Measurements from ENCODE around the gene MYOZ1.
"Not testable (repeated sequence)": the region's sequence is repeated elsewhere in the genome, so short reads cannot be mapped to it uniquely, and the experiment has no call there.

Gene MYOZ1

DNA sequence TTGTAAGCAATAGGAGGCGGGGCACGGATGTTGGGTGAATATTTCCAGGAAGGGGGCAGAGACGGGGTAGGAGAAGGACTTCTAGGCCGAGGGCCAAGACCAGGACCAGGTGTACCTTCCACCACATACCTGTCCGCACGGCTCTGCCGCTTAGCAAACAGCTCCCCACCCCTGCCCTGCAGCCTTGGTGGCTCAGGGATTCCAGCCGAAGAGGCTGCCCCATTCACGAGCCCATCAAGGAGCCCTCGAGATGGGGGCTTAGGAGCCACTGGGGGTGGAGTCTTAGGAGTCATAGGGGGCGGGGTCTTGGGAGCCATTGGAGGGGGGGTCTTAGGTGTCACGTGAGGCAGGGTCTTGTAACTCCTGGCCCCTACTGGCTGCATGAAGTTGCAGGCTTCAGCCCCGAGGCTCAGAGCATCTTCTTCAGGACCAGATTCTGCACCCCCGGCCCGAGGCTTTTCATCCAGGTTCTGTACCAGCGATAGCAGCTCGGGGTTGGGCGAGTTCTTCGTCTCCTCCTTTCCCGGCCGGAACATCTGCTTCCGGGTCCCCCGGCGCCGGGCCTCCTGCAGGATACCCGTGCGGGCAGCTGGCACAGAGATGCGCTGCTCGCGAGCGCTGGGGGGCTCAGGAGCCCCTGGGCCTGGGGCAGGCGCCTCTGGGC lies 6.1 kb upstream of the MYOZ1 start:
- DNase-seq = peak; percentile 73

DNA sequence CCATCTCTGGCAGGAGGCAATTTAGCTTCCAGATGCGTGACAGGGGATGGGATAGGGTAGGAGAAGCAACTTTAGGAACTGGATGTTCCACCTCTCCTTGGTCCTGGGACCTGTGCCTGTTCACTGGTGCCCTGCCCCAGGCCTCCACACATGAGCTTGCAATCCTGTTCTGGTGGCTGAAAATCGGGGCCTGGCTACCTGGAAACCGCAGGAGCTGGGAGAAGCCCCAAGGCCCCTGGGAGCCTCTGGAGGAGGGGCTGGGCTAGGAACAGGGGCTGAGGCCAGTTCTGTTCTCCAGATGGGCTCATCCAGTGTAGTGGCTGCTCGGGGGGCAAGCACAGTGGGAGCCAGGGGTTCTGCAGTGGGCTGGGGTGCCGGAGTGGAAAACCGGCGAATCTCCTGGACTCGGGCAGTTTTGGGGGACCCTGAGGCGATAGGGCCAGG lies 5.3 kb upstream of the MYOZ1 start:
- no peak for DNase-seq

DNA sequence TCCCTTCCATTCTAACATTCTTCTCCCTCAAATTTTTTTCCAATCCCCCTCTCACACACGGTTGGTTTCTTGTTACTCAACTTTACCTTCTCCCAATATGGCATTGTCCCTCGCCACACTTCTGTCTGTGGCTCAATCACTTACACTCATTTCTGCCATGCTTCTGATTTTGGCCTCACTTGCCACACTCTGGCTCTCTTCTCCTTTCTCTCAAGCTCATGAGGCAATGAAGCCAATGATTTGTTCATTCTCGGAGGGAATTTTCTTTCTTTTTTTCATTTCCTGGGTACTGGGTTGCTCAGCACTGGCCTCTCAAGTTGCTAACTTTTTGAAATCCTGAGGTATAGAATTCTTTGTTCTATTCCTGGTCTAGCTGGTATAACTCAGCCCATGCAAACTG lies 4.0 kb upstream of the MYOZ1 start:
- DNase-seq = no peak

DNA sequence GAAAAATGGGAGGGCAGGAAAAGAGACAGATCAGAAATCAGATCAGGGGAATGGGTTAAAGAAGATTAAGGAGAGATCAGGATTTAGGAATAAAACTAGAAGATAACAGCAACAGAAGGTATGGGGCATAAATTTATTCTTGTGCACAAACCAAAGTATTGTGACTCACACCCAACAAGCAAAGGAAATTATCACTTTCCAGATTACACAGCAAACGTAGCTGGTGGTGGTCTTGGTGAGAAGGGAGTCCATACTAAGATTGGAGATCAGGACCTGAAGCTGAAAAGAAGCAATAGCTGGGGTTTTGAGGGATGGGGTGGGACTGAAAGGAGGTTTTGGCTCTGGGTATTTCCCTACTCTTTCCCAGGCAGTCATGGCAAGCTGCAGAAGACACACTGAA lies 3.5 kb upstream of the MYOZ1 start:
- DNase-seq = no peak

DNA sequence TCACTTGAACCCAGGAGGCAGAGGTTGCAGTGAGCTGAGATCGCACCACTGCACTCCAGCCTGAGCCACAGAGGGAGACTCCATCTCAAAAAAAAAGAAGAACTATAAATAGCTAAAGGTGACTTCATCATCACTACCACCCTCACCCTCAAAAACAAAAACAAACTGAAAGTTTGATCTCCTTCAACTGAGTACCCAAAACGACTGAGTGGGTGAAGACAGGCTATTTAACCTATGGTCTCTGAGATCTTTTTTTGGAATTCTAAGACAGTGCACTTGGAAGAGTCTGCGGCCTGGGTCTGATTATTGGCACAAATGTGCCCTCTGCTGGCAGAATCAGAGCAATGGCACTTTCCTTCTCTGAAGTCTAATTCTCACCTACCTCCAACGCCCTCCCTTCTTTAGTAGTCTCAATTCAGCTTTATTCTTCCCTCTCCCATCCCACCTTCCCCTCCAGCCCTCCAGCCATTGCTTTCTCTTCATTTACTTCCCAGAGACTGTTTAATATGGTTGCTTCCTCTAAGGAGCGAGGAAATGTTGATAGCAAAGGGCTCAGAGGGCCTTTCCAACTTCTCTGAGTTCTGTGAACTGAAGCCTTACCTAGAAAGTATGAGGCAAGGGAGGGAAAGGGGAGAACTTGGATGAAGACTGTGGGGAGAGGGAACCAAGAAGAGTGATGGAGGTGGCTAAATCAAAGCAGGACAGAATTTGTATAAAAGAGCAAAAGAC lies 2.9 kb upstream of the MYOZ1 start:
- DNase-seq = peak; percentile 62

DNA sequence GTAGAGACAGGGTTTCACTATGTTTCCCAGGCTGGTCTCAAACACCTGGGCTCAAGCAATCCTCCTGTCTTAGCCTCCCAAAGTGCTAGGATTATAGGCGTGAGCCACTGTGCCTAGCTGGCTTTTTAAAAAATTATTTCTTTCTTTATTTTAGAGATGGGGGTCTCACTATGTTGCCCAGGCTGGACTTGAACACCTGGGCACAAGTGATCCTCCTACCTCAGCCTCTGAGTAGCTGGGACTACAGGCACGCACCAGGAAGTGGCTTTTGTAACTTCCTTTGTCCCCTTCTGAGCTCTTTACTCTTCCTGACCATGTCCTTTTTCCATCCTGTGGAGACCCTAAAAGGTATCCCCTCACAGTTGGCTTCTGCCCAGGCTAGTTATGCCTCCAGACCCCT lies 2.1 kb upstream of the MYOZ1 start:
- no peak for DNase-seq

DNA sequence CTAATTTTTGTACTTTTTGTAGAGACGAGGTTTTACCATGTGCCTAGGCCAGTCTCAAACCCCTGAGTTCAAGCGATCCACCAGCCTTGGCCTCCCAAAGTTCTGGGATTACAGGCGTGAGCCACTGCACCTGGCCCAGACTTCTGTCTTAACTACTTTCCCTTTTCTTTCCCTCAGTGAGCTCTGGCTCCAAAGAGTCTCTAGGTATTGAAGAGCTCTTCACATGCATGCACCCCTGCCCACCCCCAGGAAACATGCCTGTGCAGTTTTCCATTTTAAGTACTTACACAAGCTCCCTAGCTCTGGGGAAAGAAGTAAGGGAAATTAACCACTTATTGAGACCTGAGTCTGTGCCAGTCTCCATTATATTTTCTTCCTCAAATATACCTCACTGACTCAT lies 2.0 kb downstream of the MYOZ1 start:
- DNase-seq = no peak

DNA sequence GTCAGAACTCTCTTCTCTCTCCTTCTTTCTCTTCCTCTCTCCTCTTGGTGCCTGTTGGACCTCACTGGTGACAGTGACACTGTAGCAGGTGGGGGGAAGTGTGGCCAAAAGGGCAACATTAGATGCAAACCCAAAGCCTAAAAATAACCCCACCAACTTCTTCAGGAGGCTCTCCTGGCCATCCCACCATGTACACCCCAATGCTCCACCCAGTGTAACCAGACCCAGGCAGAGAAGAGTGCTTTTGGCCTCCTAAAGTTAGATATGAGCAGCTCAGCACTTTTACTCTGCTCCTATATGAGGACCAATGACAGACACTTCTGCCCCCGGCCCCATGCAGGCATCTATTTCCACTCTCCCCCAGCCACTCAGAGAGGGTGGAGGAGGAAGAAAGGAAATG lies 5.5 kb downstream of the MYOZ1 start:
- no peak for DNase-seq

DNA sequence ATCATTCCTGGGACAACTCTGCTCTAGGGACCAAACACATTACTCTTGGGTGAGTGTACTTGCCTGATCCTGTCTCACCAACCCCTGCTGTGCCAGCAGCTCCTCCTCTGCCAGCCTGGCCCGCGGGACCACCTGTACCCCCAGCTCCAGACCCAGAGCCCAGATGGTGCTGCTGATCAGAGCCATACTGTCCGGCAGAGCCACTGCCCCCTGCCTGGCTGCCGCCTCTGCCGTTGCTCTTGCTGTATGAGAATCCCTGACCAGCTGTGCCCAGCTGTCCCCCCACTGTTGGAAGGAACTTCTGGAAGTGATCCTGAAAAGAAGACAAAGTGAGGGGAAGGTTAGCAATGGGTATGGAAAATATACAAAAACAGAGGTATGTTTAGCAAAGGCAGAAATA lies 6.9 kb downstream of the MYOZ1 start:
- no peak for DNase-seq

DNA sequence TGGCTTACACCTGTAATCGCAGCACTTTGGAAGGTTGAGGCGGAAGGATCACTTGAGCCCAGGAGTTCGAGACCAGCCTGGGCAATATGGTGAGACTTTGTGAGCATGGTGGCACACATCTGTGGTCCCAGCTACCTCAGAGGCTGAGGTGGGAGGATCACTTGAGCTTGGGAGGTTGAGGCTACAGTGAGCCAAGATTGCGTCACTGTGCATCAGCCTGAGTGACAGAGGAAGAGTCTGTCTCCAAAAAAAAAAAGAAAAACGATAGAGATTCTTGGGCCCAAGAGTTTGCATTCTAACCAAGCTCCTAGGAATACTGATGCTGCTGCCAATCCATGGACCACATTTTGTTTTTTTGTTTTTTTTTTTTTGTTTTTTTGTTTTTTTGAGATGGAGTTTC lies 12.1 kb downstream of the MYOZ1 start:
- no peak for DNase-seq

DNA sequence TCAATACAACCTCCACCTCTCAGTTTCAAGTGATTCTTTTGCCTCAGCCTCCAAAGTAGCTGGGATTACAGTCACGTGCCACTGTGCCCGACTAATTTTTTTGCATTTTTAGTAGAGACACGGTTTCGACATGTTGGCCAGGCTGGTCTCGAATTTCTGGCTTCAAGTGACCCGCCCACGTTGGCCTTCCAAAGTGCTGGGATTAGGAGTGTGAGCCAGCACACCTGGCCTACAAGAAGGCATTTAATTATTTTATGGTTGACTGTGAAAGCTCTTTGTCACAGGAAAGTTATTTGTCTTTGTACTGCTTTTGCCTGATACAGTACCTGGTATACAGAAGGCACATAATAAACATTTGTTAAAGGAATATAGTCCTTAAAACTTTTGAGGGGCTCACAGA lies 12.9 kb downstream of the MYOZ1 start:
- DNase-seq = no peak

DNA sequence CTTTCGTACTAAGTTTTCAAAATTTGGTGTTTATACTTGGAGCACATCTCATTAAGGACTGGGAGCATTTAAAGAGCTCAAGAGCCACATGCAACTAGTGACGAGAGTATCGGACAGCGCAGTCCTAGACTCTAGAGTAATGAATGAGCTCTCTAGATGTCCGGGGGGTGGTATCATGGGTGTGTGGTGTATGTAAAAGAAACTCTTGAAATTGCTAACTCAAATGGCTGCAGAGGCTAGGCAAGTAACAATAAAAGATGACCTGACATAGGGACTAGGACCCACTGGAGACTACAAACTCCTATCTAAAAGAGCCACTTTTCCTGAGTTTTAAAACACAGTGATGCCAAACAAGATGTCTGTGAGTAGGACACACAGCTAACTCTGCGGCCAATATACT lies 14.0 kb downstream of the MYOZ1 start:
- no peak for DNase-seq

DNA sequence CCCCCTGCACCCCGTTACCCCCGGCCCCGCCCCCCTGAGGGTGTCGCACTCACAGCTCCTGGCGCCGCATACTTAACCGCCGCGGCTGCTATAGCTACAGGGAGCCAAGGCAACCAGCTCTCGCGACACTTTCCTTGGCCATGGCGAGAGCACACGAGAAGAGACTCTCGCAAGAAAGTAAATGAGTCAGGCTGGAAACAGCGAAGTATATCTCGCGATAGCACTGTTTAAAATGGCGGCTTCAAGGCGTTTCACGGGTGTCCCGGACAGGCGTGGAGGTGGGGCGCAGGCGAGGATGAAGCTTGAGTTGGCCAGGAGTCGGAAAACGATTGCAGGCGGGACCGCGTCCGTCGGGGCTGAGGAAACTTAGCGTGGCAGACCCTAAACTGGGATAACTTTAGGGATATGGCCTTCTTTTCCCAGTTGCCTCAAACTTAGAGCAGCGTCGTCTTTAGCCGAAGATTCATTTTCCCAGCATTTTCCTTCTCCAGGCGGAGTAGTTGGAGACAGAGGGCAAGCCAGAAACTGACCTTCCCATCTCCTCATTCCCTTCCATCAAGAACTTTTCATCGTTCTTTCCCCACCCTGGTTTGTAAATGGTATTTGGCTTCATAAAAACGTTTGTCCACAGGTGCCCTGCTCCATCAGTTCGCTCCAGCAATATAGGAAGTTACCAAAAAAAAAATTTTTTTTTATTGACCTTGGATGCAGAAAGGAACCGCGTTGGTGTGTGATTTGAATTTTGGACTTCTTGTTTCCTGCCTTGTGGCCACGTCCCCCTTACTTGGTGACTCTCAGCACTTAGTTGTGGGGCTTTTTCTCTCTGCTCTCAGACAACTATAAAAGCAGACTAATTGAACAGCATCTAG lies 15.2 kb downstream of the MYOZ1 start:
- DNase-seq = peak; percentile 91

DNA sequence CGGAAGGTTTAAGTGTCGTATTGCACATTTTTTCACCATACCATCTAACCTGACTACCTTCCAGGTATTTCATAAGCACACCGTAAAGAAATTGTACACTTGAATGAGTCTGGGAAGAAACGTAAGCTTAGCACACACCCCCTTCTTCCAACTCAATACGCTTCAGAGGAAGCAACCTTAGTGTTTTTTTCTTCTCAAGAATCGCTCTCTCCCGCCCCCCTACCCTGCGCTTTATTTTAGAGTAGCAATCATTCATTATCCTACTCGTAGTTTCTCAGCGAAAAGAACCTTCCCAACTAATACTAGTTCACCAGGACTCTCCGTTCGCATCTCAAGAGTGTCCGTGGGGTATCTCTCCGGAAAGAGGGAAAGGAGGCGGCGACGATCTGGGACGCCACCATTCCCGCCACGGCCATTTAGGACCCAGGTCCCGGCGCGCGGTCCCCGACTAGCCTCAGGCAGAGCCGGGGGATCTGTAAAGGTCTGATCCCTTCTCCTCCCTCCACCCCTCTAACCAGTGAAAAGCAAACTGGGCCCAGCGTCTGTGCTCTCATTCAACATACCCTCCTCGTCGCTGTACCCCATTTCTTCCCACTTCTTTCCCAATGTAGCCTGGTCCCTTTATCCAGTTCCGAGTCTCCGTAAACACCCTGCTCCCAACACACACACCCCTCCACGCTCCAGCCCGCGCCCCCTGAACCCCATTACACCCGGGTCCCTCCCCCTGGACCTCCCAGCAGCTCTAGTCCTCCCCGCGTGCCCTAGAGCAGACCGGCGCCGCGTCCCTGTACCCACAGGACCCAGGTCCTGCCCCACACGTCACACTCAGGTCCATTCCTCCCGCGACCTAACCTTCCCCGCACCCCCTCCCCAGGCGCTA lies 16.0 kb downstream of the MYOZ1 start:
- no peak for DNase-seq

DNA sequence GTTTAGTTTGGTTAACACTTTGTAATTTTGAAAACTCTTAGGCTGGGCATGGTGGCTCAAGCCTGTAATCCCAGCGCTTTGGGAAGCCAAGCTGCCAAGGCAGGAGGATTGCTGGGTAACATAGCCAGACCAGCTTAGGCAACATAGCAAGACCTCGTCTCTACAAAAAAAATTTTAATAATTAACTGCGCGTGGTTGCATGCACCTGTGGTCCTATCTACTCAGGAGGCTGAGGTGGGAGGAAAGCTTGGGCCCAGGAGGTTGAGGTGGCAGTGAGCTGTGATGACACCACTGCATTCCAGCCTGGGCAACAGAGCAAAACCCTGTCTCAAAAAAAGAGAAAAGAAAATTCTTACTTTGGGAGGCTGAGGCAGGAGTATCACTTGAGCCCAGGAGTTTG lies 18.2 kb downstream of the MYOZ1 start:
- peak; percentile 26 for DNase-seq

DNA sequence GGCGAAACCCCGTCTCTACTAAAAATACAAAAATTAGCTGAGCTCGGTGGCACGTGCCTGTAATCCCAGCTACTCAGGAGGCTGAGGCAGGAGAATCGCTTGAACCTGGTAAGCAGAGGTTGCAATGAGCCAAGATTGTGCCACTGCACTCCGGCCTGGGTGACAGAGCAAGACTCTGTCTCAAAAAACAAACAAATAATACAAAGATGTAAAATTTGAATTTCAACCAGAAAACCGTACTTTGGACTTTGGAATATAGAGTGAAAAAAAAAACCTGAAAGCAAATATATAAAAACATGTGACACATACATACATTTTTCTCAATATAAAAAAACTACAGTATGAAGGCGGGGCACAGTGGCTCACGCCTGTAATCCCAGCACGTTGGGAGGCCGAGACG lies 20.3 kb downstream of the MYOZ1 start:
- DNase-seq = not testable (repeated sequence)

DNA sequence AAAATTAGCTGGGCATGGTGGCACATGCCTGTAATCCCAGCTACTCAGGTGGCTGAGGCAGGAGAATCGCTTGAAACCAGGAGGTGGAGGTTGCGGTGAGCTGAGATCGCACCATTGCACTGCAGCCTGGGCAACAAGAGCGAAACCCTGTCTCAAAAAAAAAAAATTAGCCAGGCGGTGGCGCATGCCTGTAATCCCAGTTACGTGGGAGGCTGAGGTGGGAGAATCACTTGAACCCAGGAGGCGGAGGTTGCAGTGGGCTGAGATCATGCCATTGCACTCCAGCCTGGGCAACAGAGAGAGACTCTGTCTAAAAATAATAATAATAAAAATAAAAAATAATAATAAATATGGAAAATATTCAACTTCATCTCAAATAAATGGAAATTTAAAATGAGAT lies 24.1 kb downstream of the MYOZ1 start:
- not testable (repeated sequence) for DNase-seq

DNA sequence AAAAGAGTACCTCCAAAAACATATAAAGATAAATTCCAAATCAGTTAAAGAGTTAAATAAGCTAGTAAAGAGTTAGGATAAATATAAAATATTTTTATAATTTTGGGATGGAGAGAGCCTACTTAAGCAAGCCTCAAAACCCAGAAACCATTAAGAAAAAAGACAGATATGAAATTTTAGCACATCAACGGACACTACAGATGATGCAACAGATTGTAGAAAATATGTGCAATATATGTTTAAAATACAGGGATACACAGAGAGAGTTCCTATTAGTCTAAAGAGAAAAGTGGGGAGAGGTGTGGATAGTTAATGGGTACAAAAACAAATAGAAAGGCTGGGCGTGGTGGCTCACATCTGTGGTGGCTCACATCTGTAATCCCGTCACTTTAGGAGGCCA lies 26.6 kb downstream of the MYOZ1 start:
- DNase-seq = no peak

DNA sequence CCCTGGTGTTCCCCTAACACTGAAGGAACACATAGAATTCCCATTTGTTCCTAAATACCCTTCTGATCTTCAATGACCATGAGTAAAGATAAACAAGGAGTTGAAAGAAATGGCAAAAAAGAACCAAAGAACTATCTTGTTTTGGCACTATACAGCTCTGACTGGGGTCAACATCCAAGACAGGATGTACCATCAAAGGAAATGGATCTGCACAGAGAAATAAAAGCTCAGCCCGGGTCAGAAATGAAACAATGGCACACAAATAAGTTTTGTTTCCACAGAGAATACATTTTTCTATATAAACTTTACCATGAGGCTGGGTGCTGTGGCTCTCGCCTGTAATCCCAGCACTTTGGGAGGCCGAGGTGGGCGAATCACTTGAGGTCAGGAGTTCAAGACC lies 32.2 kb downstream of the MYOZ1 start:
- DNase-seq = no peak

DNA sequence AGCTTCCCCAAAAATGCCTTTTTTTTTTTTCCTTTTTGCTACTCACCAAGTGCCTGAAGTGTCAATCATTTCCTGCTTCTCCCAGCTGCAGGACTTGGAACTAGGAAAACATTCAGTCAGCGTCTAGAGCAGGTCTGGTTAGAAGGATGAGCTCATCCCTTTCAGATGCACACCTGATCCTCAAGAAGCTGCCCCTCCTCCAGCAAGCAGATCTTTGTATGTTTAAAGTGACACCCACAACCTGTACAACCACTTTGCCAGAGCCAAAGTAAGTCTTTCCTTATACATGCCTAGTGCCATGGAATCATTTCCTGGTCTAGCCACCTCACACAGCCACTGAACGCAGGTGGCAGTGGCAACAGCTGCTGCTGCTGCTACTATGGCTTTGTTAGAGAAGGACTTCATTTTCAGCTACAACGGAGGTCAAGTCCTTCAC lies 39.8 kb downstream of the MYOZ1 start:
- no peak for DNase-seq

DNA sequence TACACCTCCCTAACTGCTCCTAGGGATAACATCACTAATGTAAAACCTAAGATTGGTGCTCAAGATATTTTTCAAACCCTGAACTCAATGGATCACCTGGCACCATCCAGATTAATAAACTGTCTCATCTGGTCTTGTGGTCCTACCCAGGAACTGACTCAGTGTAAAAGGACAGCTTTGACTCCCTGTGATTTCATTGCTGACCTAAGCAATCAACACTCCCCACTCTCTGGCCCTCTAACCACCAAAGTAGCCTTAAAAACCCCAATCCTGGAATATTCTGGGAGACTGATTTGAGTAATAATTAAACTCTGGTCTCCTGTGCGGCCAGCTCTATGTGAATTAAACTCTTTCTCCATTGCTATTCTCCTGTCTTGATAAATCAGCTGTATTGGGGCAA lies 43.9 kb downstream of the MYOZ1 start:
- DNase-seq = no peak

DNA sequence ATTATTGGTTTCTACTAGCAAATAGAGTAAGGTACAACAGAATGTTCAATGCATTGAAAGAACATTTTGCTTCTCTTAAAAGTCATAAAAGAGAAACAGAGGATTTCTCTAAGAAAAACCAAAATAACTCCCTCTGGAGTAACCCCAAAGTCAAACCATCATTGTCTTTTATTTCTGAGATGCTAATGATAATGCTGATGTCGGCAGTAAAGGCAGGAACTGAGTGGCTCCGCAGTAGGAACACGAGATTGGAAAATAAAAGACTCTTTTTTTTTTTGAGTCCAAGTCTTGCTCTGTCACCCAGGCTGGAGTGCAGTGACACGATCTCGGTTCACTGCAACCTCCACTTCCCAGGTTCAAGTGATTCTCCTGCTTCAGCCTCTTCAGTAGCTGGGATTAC lies 47.5 kb downstream of the MYOZ1 start:
- no peak for DNase-seq

DNA sequence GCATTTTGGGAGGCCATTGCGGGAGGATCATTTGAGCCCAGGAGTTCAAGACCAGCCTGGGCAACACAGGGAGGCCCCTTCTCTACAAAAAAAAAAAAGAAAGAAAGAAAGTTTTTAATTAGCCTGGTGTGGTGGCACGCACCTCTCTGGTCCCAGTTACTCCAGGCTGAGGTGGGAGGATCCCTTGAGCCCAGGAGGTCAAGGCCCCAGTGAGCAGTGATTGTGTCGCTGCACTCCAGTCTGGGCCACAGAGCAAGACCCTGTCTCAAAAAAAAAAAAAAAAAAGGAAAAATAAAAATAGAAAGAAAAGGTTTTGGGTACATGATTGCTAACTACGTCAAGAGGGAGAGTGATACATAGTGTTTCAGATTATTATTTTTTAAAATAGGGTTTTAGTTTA lies 48.2 kb downstream of the MYOZ1 start:
- no peak for DNase-seq

Measured in activated CD8-positive, alpha-beta memory T cell treated with anti-CD3 and anti-CD28 coated beads, Interleukin-2, amount 50 U/mL, for 48 hours (primary cell).